AG09309 (cell line): Measurements from ENCODE around the gene PPIL6.
A peak's percentile ranks its signal among the peaks of the same experiment; 100 is the strongest.

Experiments used
- DNase-seq: peaks from one replicate; pipeline ENCODE4 v3.0.0-alpha.2; 2010; ENCODE audit warnings: low read depth
- H3K4me3 ChIP-seq: 2 replicates; pipeline ENCODE4 v1.5.1; 2011; ENCODE audit warnings: mild to moderate bottlenecking, low read depth, low read length, moderate library complexity; ENCODE audit not compliant: control insufficient read depth
- CTCF ChIP-seq: IDR thresholded peaks from 2 replicates; pipeline ENCODE4 v1.5.1; 2011; ENCODE audit warnings: mild to moderate bottlenecking, low read depth, low read length, inconsistent platforms; ENCODE audit not compliant: insufficient read depth, control insufficient read depth; ENCODE audit errors: missing control alignments

PPIL6 gene

GRCh38 chr6:109360281-109360680 is 80.1 kb downstream of the PPIL6 start:
- TF ChIP-seq CTCF: no peak
- no peak for DNase-seq
- H3K4me3 ChIP-seq: no peak overlapping the region

GRCh38 chr6:109359248-109359647 is 81.2 kb downstream of the PPIL6 start:
- no peak for DNase-seq
- no peak for TF ChIP-seq CTCF
- no peak overlapping the region for H3K4me3 ChIP-seq

GRCh38 chr6:109358204-109358603 is 82.2 kb downstream of the PPIL6 start:
- no peak for TF ChIP-seq CTCF
- H3K4me3 ChIP-seq: no peak overlapping the region
- DNase-seq: no peak

GRCh38 chr6:109356237-109356636 is 84.2 kb downstream of the PPIL6 start:
- H3K4me3 ChIP-seq: no peak overlapping the region
- DNase-seq: no peak
- TF ChIP-seq CTCF: no peak

- TF ChIP-seq CTCF: no peak
- no peak for DNase-seq
- H3K4me3 ChIP-seq: no peak overlapping the region
These were observed 88.9 kb downstream of the PPIL6 start for GRCh38 chr6:109351231-109352130.

GRCh38 chr6:109349419-109349987 is 90.9 kb downstream of the PPIL6 start:
- DNase-seq: peak; percentile 50
- TF ChIP-seq CTCF: no peak
- H3K4me3 ChIP-seq: no peak overlapping the region
